GM19467 (cell line): ENCODE data around the gene GNA15.

Experiments used
- ATAC-seq: cut with Tn5 transposase; IDR thresholded peaks from one replicate; pipeline ENCODE4 v1.9.1; 2021; ENCODE audit warnings: mild to moderate bottlenecking, moderate library complexity; ENCODE audit not compliant: unreplicated experiment

GNA15 gene

GRCh38 chr19:3203805-3204645 lies 68.2 kb downstream of the GNA15 start:
- no peak for ATAC-seq

GRCh38 chr19:3204646-3205275 lies 68.9 kb downstream of the GNA15 start:
- ATAC-seq, result no peak

DNA sequence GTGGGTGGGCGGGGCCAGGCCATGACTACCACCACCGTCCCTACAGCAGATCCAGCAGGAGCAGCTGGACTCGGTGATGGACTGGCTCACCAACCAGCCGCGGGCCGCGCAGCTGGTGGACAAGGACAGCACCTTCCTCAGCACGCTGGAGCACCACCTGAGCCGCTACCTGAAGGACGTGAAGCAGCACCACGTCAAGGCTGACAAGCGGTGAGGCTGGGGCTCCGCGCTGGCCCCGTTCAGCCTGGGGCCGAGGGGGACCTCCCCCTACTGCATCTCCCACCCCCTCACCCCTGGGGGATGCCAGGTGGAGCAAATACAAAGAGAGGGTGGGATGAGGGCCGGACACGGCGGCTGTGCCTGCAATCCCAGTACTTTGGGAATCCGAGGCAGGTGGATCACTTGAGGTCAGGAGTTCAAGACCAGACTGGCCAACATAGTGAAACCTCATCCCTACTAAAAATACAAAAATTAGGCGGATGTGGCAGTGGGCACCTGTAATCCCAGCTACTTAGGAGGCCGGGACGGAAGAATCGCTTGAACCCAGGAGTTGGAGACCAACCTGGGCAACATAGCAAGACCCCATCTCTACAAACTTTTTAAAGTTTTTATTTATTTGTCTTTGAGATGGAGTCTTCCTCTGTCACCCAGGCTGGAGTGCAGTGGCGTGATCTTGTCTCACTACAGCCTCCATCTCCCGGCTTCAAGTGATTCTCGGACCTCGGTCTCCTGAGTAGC lies 70.6 kb downstream of the GNA15 start:
- ATAC-seq, result no peak

DNA sequence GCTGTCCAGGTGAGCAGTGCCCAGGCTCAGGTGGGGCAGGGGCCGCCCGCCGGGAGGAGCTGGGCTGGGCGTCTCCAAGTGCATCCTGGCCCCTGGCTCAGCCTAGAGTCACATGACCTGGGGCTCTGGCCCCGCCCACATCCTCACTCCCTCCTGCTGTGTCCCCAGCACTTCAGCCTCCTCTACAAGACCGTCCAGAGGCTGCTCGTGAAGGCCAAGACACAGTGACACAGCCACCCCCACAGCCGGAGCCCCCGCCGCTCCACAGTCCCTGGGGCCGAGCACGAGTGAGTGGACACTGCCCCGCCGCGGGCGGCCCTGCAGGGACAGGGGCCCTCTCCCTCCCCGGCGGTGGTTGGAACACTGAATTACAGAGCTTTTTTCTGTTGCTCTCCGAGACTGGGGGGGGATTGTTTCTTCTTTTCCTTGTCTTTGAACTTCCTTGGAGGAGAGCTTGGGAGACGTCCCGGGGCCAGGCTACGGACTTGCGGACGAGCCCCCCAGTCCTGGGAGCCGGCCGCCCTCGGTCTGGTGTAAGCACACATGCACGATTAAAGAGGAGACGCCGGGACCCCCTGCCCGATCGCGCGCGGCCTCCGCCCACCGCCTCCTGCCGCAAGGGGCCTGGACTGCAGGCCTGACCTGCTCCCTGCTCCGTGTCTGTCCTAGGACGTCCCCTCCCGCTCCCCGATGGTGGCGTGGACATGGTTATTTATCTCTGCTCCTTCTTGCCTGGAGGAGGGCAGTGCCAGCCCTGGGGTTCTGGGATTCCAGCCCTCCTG lies 71.8 kb downstream of the GNA15 start:
- no peak for ATAC-seq

DNA sequence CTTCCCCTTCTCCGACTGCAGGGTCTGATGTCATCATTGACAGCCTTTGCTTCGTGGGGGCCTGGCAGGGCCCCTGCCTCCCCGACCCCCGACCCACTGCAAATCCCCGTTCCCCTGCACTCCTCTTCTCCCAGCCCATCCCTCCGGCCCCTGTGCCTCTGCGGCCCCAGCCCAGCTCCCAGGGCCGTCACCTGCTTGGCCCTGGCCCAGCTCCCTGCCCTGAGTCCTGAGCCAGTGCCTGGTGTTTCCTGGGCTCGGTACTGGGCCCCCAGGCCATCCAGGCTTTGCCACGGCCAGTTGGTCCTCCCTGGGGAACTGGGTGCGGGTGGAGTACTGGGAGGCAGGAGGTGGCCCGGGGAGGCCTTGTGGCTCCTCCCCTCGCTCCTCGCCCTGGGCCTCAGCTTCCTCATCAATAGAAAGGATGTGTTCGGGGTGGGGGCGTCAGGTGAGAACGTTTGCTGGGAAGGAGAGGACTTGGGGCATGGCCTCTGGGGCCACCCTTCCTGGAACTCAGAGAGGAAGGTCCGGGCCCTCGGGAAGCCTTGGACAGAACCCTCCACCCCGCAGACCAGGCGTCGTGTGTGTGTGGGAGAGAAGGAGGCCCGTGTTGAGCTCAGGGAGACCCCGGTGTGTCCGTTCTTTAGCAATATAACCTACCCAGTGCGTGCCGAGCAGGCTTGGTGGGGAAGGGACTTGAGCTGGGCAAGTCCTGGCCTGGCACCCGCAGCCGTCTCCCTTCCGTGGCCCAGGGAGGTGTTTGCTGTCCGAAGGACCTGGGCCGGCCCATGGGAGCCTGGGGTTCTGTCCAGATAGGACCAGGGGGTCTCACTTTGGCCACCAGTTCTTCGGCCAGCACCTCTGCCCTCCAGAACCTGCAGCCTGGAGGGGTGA lies 72.7 kb downstream of the GNA15 start:
- ATAC-seq, result no peak

DNA sequence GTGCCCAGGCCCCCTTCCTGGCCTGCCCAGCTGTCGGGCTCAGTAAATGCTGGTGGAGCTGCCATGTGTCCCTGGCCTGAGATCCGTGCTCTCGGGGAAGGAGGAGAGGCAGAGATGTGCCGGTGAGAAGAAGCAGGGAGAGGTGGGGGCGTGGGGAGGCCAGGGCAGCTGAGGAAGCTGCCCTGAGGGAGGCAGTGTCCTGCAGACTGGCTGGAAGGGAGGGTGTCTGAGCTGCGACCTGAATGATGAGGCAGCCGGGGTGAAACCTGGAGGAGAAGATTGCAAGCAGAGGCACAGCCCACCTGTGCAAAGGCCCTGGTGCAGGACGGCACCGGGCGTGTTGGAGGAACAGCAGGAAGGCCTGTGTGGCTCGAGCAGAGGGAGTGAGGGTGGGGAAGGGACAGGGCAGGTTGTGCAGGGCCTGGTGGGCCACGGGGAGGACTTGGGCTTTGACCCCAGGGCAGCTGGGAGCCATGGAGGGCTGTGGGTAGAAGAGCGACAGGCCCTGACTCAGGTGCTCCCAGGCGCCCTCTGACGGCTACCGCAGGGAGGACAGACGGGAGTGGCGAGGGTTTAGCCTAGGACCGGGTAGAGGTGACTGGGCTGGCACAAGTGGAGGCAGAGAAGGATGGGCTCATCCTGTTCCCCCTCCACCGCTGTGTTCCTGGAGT lies 74.6 kb downstream of the GNA15 start:
- no peak for ATAC-seq

DNA sequence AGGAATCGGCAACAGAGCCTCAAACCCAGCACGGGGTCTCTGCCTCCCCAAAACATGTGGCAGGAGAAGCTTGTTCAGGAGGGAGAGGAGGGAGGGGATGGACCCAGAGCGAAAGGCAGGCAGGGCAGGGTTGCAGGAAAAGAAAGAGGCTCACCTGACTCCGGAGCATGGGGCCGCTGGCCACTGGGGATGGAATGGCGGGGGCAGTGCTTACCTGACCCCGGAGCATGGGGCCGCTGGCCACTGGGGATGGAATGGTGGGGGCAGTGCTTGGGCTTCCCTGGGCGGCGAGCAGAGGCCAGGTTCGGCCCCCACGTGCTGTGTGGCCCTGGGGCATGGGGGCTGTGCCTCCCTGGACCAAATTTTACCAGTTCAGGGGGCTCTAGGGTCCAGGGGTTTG lies 75.4 kb downstream of the GNA15 start:
- ATAC-seq, result no peak

DNA sequence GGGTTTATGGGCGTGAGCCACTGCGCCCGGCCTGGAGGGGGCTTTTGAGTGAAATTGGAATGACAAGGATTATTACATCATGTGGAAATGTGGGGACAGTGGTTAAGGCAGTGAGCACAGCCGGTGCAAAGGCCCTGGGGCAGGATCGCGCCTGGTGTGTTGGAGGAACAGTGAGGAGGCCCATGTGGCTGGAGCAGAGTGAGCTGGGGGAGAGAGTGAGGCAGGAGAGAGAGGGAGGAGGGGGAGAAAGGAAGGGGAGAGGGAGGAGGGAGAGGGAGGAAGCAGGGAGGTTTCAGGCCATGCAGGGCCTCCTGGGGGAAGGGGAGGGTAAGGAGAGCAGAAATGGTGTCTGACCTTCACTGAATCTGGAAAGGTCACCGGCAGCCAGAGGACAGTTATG lies 77.3 kb downstream of the GNA15 start:
- no peak for ATAC-seq
